ENCODE measurements around the gene EEPD1. TPM values are rescaled to one million over a fixed set of nuclear protein-coding genes. Genes with fewer than 3 reads are reported as not detected.

Gene EEPD1
- total and polyA plus RNA-seq, 3 donors from 2014 or later, result 10.2 to 11.8 (median 10.9) TPM

DNA sequence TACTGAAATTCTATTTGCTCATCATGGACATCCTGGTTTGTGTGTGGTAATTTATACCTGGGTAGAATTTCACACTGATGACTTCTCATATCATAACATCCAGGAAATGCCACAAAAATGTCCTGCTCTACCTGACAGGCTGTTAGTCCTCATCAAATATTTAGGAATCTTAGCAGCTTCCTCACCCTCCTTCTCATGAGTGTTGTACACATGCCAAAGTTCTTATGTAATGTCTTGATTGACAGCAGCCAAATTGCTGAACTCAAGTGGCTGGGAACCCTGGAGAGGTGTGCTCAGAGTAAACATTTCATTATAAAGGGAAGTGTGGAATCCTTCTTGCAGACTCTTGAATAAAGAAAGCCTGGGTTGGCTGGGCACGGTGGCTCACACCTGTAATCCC lies 8.9 kb downstream of the EEPD1 start:
- intact Hi-C loops (cut with DNase I; ENCODE audit: low total_unique reads), result no loop called here
- Histone ChIP-seq H3K4me1 (peaks cover 13% of the 10 kb centered on the region), H3K4me3 (no peak overlapping the region), H3K27ac (no peak overlapping the region), H3K9me3 (no peaks in the 10 kb centered on the region), H3K36me3 (ENCODE audit: low read depth, missing control alignments) (no peaks in the 10 kb centered on the region), H3K27me3 (no peaks in the 10 kb centered on the region)
- DNase-seq, result no peak
- 89 to 97% methylated on average over 1 of the region's 1 CpG for WGBS, 2 donors
- TF ChIP-seq, protein P1, sequence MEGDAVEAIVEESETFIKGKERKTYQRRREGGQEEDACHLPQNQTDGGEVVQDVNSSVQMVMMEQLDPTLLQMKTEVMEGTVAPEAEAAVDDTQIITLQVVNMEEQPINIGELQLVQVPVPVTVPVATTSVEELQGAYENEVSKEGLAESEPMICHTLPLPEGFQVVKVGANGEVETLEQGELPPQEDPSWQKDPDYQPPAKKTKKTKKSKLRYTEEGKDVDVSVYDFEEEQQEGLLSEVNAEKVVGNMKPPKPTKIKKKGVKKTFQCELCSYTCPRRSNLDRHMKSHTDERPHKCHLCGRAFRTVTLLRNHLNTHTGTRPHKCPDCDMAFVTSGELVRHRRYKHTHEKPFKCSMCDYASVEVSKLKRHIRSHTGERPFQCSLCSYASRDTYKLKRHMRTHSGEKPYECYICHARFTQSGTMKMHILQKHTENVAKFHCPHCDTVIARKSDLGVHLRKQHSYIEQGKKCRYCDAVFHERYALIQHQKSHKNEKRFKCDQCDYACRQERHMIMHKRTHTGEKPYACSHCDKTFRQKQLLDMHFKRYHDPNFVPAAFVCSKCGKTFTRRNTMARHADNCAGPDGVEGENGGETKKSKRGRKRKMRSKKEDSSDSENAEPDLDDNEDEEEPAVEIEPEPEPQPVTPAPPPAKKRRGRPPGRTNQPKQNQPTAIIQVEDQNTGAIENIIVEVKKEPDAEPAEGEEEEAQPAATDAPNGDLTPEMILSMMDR (IDR thresholded peaks at IDR 0.05), result no peak
- no peak for TF ChIP-seq POLR2A (IDR thresholded peaks at IDR 0.05)

DNA sequence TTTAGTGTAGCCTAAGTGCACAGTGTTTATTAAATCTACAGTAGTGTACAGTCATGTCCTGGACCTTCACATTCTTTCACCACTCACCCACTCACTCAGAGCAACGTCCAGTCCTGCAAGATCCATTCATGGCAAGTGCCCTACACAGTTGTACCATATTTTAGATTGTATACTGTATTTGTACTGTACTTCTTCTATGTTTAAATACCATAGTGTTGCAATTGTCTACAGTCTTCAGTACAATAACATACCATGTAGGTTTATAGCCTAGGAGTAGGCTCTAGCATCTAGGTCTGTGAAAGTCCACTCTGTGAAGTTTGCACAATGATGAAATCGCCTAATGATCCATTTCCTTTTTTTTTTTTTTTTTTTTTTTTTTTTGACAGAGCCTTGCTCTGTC lies 12.0 kb downstream of the EEPD1 start:
- intact Hi-C loops (cut with DNase I; ENCODE audit: low total_unique reads), result no loop called here
- Histone ChIP-seq H3K27ac (no peak overlapping the region), H3K4me3 (no peak overlapping the region), H3K4me1 (no peaks in the 10 kb centered on the region), H3K27me3 (no peaks in the 10 kb centered on the region), H3K9me3 (no peaks in the 10 kb centered on the region), H3K36me3 (ENCODE audit: low read depth, missing control alignments) (no peaks in the 10 kb centered on the region)
- TF ChIP-seq, protein P1 (IDR thresholded peaks at IDR 0.05), result no peak
- no peak for TF ChIP-seq POLR2A (IDR thresholded peaks at IDR 0.05)
- DNase-seq, result no peak
- WGBS, 2 donors, result 62 to 64% methylated on average over 2 of the region's 2 CpGs

DNA sequence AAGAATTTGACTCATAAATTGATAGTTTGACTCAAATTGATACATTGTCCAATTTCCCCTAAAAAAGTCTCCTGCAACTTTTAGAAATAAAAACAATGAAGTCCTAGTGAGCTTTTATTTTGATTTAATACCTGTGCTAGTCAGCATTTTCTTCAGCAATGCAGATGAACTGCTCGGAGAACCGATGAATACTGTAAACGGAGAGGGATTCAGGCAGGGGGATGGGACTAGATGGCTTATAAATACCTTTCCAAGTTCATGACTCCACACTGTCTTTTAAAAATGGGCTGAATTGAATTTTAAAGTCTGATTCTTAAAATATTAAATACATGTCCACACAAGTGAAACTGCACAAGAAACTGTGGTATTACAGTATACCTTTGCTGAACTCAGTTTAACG lies 12.7 kb downstream of the EEPD1 start:
- Histone ChIP-seq H3K4me3 (no peak overlapping the region), H3K36me3 (ENCODE audit: low read depth, missing control alignments) (no peaks in the 10 kb centered on the region), H3K27ac (no peak overlapping the region), H3K27me3 (no peaks in the 10 kb centered on the region), H3K9me3 (no peaks in the 10 kb centered on the region), H3K4me1 (no peaks in the 10 kb centered on the region)
- intact Hi-C loops (cut with DNase I; ENCODE audit: low total_unique reads), result no loop called here
- TF ChIP-seq, protein P1 (IDR thresholded peaks at IDR 0.05), result no peak
- no peak for TF ChIP-seq POLR2A (IDR thresholded peaks at IDR 0.05)
- 86 to 95% methylated on average over 4 of the region's 4 CpGs for whole genome bisulfite sequencing, 2 donors
- DNase-seq, result no peak

- DNase-seq, result no peak
- no peak overlapping the region for H3K27ac ChIP-seq
- H3K4me3 ChIP-seq, result no peak overlapping the region
- no peaks in the 10 kb centered on the region for H3K27me3 ChIP-seq
- H3K4me1 ChIP-seq, result no peaks in the 10 kb centered on the region
- intact Hi-C loops (cut with DNase I; ENCODE audit: low total_unique reads), result no loop called here
- H3K9me3 ChIP-seq, result no peaks in the 10 kb centered on the region
- no peaks in the 10 kb centered on the region for H3K36me3 ChIP-seq (ENCODE audit: low read depth, missing control alignments)
- no peak for TF ChIP-seq POLR2A (IDR thresholded peaks at IDR 0.05)
- TF ChIP-seq, protein P1 (IDR thresholded peaks at IDR 0.05), result no peak
- 86 to 88% methylated on average over 12 of the region's 12 CpGs for WGBS, 2 donors
These were observed 14.5 kb downstream of the EEPD1 start for GRCh38 chr7:36167403-36168050.

DNA sequence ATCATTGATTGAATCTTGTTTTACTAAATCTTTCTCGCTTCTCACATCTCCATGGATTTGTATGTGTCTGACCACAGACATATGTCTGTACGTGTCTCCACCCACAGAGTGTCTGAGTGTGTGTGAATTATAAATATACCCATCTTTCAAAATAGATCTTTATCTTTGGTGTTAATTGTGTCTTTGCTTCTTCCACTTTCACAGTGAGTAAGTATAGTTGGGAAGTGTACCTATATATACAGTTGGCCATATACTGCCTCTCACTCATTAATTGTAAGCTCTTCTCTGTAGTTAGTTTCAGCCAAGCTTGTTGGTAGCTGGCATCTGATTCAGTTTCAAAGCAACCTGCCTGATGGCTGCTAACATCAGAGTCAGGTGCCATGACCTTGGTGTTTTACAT lies 18.4 kb downstream of the EEPD1 start:
- intact Hi-C loops (cut with DNase I; ENCODE audit: low total_unique reads), result no loop called here
- Histone ChIP-seq H3K27ac (no peak overlapping the region), H3K4me1 (peaks cover 5% of the 10 kb centered on the region), H3K4me3 (no peak overlapping the region), H3K27me3 (no peaks in the 10 kb centered on the region), H3K36me3 (ENCODE audit: low read depth, missing control alignments) (no peaks in the 10 kb centered on the region), H3K9me3 (no peaks in the 10 kb centered on the region)
- 41 to 45% methylated on average over 2 of the region's 2 CpGs for WGBS, 2 donors
- TF ChIP-seq, protein P1 (IDR thresholded peaks at IDR 0.05), result no peak
- no peak for TF ChIP-seq POLR2A (IDR thresholded peaks at IDR 0.05)
- no peak for DNase-seq
